Upper lobe of left lung (tissue), 6 donors: ENCODE measurements around the gene C16orf86. TPM values are rescaled to one million over a fixed set of nuclear protein-coding genes. Genes with fewer than 3 reads are reported as not detected.

Source experiments
- ATAC-seq, 2 donors: fragments of 200-7000 bp; cut with Tn5 transposase; one replicate each; pipeline ENCODE4 v1.9.1; 2022; ENCODE audit warnings: mild to moderate bottlenecking in 2 of 2, moderate library complexity in 2 of 2; ENCODE audit not compliant: low FRiP score in 2 of 2
- DNase-seq, 2 donors: peaks; one replicate each; pipeline ENCODE4 v3.0.0-alpha.2; 2019 to 2020
- H3K27ac ChIP-seq, 4 donors: fragments of 200-600 bp; sonication (generic); one replicate each; pipeline ENCODE4 v1.5.1; 2016 to 2019
- H3K27me3 ChIP-seq, 4 donors: fragments of 200-600 bp; sonication (generic); one replicate each; pipeline ENCODE4 v1.5.1; 2017 to 2019
- H3K36me3 ChIP-seq, 4 donors: fragments of 200-600 bp; sonication (generic); one replicate each; pipeline ENCODE4 v1.5.1; 2016 to 2019
- H3K4me1 ChIP-seq, 4 donors: fragments of 200-600 bp; sonication (generic); one replicate each; pipeline ENCODE4 v1.5.1; 2018 to 2019
- H3K4me3 ChIP-seq, 4 donors: fragments of 200-600 bp; sonication (generic); one replicate each; pipeline ENCODE4 v1.5.1; 2017 to 2019; ENCODE audit warnings: mild to moderate bottlenecking in 2 of 4, moderate library complexity in 1 of 4
- H3K9me3 ChIP-seq, 4 donors: fragments of 200-600 bp; sonication (generic); one replicate each; pipeline ENCODE4 v1.5.1; 2018 to 2019
- CTCF ChIP-seq, 6 experiments: fragments of 450-650 bp in 4 of 6; fragments of 200-600 bp in 2 of 6; sonication (generic) in 2 of 6; IDR thresholded peaks; one replicate each; pipeline ENCODE4 v1.5.1; 2016 to 2019; ENCODE audit warnings: antibody characterized with exemption in 6 of 6
- EP300 ChIP-seq, 4 donors: sonication (generic); formaldehyde crosslinking; IDR thresholded peaks; one replicate each; pipeline ENCODE4 v1.5.1; 2017; ENCODE audit warnings: antibody characterized with exemption in 4 of 4, control low read depth in 2 of 4
- POLR2A ChIP-seq, 4 donors: fragments of 450-650 bp; IDR thresholded peaks; one replicate each; pipeline ENCODE4 v1.5.1; 2016 to 2017; ENCODE audit warnings: antibody characterized with exemption in 4 of 4, mild to moderate bottlenecking in 2 of 4
- POLR2AphosphoS5 ChIP-seq, 2 donors: sonication (generic); formaldehyde crosslinking; IDR thresholded peaks; one replicate each; pipeline ENCODE4 v1.5.1; 2017; ENCODE audit warnings: antibody characterized with exemption in 2 of 2
- WGBS, 2 donors: methylation state at CpG; one replicate each; pipeline ENCODE4 v1.1.5; 2017 to 2018; 5-methylcytosine and 5-hydroxymethylcytosine counted together
- total RNA-seq, 6 donors: library from RNA; depleted of rRNA in 4 of 6; stranded (reverse); fragments of >200 nt in 4 of 6; gene quantifications; one replicate each; pipeline versions ENCODE4 v1.1.0 to v1.2.1, GENCODE V29; 2016 to 2021
- donor health status: DM: no; HTN: no; CAD: no; lungs with moderate emphysema.
- donor health status: DM: no; HTN: yes; CAD: no; lungs with severe emphysema.

Gene C16orf86
- total RNA-seq, 6 donors from 2014 or later, result 1.2 to 22.0 (median 5.2) TPM

GRCh38 chr16:67653789-67654402 lies 12.7 kb upstream of the C16orf86 start:
- peaks cover 11 to 20% (median 15%) of the 10 kb centered on the region in 4 donors for H3K4me1 ChIP-seq
- peak overlapping the region in 2 of 4 donors; percentile 38 to 44 for H3K4me3 ChIP-seq
- no peak for DNase-seq
- H3K27ac ChIP-seq, result no peak overlapping the region
- TF ChIP-seq EP300 (IDR thresholded peaks at IDR 0.05) (no peak), POLR2AphosphoS5 (IDR thresholded peaks at IDR 0.05) (no peak), CTCF (IDR thresholded peaks at IDR 0.05) (no peak), POLR2A (IDR thresholded peaks at IDR 0.05) (no peak)
- peaks cover 0 to 17% (median 7%) of the 10 kb centered on the region in 4 donors for H3K27me3 ChIP-seq
- 49% methylated on average over 25 of the region's 25 CpGs; no CpG with 5 or more reads in 1 of the 2 donors for WGBS, 2 donors
- H3K36me3 ChIP-seq, result peaks cover 0 to 15% (median 10%) of the 10 kb centered on the region in 4 donors
- H3K9me3 ChIP-seq, result no peaks in the 10 kb centered on the region
- no peak for ATAC-seq

GRCh38 chr16:67654403-67654911 lies 12.2 kb upstream of the C16orf86 start:
- TF ChIP-seq EP300 (IDR thresholded peaks at IDR 0.05), result no peak
- no peak for TF ChIP-seq CTCF (IDR thresholded peaks at IDR 0.05)
- TF ChIP-seq POLR2A (IDR thresholded peaks at IDR 0.05), result no peak
- TF ChIP-seq POLR2AphosphoS5 (IDR thresholded peaks at IDR 0.05), result no peak
- peaks cover 0 to 17% (median 7%) of the 10 kb centered on the region in 4 donors for H3K27me3 ChIP-seq
- peaks cover 16 to 25% (median 19%) of the 10 kb centered on the region in 4 donors for H3K4me1 ChIP-seq
- H3K27ac ChIP-seq, result no peak overlapping the region
- DNase-seq (peak in 1 of 2 donors; percentile 74), ATAC-seq (no peak)
- 61 to 72% methylated on average over 15 to 30 of the region's 30 CpGs for WGBS, 2 donors
- no peak overlapping the region for H3K4me3 ChIP-seq
- H3K36me3 ChIP-seq, result peaks cover 0 to 15% (median 10%) of the 10 kb centered on the region in 4 donors
- no peaks in the 10 kb centered on the region for H3K9me3 ChIP-seq

GRCh38 chr16:67655363-67655762 lies 11.3 kb upstream of the C16orf86 start:
- peaks cover 0 to 17% (median 7%) of the 10 kb centered on the region in 4 donors for H3K27me3 ChIP-seq
- peaks cover 0 to 15% (median 10%) of the 10 kb centered on the region in 4 donors for H3K36me3 ChIP-seq
- no peaks in the 10 kb centered on the region for H3K9me3 ChIP-seq
- H3K4me3 ChIP-seq, result no peak overlapping the region
- no peak overlapping the region for H3K27ac ChIP-seq
- ATAC-seq (no peak), DNase-seq (no peak)
- no peak for TF ChIP-seq EP300 (IDR thresholded peaks at IDR 0.05)
- H3K4me1 ChIP-seq, result peaks cover 15 to 30% (median 21%) of the 10 kb centered on the region in 4 donors
- WGBS, 2 donors, result 77 to 86% methylated on average over 4 of the region's 4 CpGs

GRCh38 chr16:67656344-67657016 lies 10.1 kb upstream of the C16orf86 start:
- Histone ChIP-seq H3K4me1 (peaks cover 20 to 37% (median 26%) of the 10 kb centered on the region in 4 donors), H3K27ac (no peak overlapping the region), H3K27me3 (peaks cover 0 to 17% (median 7%) of the 10 kb centered on the region in 4 donors), H3K36me3 (peaks cover 0 to 15% (median 10%) of the 10 kb centered on the region in 4 donors), H3K9me3 (no peaks in the 10 kb centered on the region), H3K4me3 (no peak overlapping the region)
- ATAC-seq (no peak), DNase-seq (no peak)
- TF ChIP-seq CTCF (IDR thresholded peaks at IDR 0.05) (no peak), EP300 (IDR thresholded peaks at IDR 0.05) (no peak), POLR2A (IDR thresholded peaks at IDR 0.05) (no peak), POLR2AphosphoS5 (IDR thresholded peaks at IDR 0.05) (no peak)
- WGBS, 2 donors, result 85 to 95% methylated on average over 7 to 8 of the region's 9 CpGs

GRCh38 chr16:67657017-67657608 lies 9.5 kb upstream of the C16orf86 start:
- DNase-seq (no peak), ATAC-seq (no peak)
- H3K36me3 ChIP-seq, result peaks cover 0 to 15% (median 10%) of the 10 kb centered on the region in 4 donors
- peaks cover 0 to 17% (median 7%) of the 10 kb centered on the region in 4 donors for H3K27me3 ChIP-seq
- 93 to 97% methylated on average over 15 to 16 of the region's 16 CpGs for WGBS, 2 donors
- H3K4me1 ChIP-seq, result peaks cover 23 to 39% (median 29%) of the 10 kb centered on the region in 4 donors
- TF ChIP-seq POLR2A (IDR thresholded peaks at IDR 0.05) (no peak), EP300 (IDR thresholded peaks at IDR 0.05) (no peak), POLR2AphosphoS5 (IDR thresholded peaks at IDR 0.05) (no peak), CTCF (IDR thresholded peaks at IDR 0.05) (no peak)
- H3K27ac ChIP-seq, result no peak overlapping the region
- no peaks in the 10 kb centered on the region for H3K9me3 ChIP-seq
- H3K4me3 ChIP-seq, result no peak overlapping the region
